OCI-LY3 (cell line): ENCODE results near the gene FBXL19.

Experiments used
- H2AFZ ChIP-seq: fragments of 200-600, 300-600 bp; shearing (Covaris generic); 2 replicates; pipeline ENCODE4 v1.6.0; 2014; ENCODE audit warnings: antibody characterized with exemption, low read depth, low read length
- H3K27ac ChIP-seq: fragments of 200-600, 300-600 bp; sonication (generic); 2 replicates; pipeline ENCODE4 v1.5.1; 2014; ENCODE audit warnings: mild to moderate bottlenecking, low read length, moderate library complexity, mixed read lengths
- H3K27me3 ChIP-seq: fragments of 200-600, 300-600 bp; sonication (generic); 2 replicates; pipeline ENCODE4 v1.6.1; 2014; ENCODE audit warnings: low read depth, low read length, mixed read lengths
- H3K36me3 ChIP-seq: fragments of 200-600, 300-600 bp; sonication (generic); replicated peaks from 2 replicates; pipeline ENCODE3; 2014; ENCODE audit warnings: low read depth, low read length, mixed read lengths
- H3K4me1 ChIP-seq: fragments of 300-600, 200-600 bp; sonication (generic); 2 replicates; pipeline ENCODE4 v1.6.1; 2014; ENCODE audit warnings: low read length, mixed read lengths
- H3K4me2 ChIP-seq: fragments of 200-600, 300-600 bp; sonication (generic); 2 replicates; pipeline ENCODE4 v1.6.1; 2014; ENCODE audit warnings: low read length, mixed read lengths
- H3K4me3 ChIP-seq: fragments of 300-600, 200-600 bp; sonication (generic); 2 replicates; pipeline ENCODE4 v1.5.1; 2014; ENCODE audit warnings: antibody characterized with exemption, mild to moderate bottlenecking, low read length, moderate library complexity
- H3K79me2 ChIP-seq: fragments of 300-600, 200-600 bp; shearing (Covaris generic); 2 replicates; pipeline ENCODE4 v1.6.1; 2014; ENCODE audit warnings: mild to moderate bottlenecking, low read length, mixed read lengths
- H3K9ac ChIP-seq: fragments of 300-600, 200-600 bp; shearing (Covaris generic); 2 replicates; pipeline ENCODE4 v1.6.0; 2014; ENCODE audit warnings: mild to moderate bottlenecking, low read length, moderate library complexity
- H3K9me3 ChIP-seq: fragments of 200-600, 300-600 bp; shearing (Covaris generic); 2 replicates; pipeline ENCODE4 v1.6.1; 2014; ENCODE audit warnings: low read length, mixed read lengths; ENCODE audit not compliant: insufficient read depth
- H4K20me1 ChIP-seq: fragments of 200-600, 300-600 bp; sonication (generic); 2 replicates; pipeline ENCODE4 v1.6.1; 2016; ENCODE audit warnings: low read length, mixed read lengths; ENCODE audit not compliant: insufficient read depth
- EZH2phosphoT487 ChIP-seq: fragments of 200-600 bp; shearing (Covaris generic); IDR thresholded peaks from 2 replicates; pipeline ENCODE4 v1.6.1; 2018; ENCODE audit warnings: antibody characterized with exemption, mixed run types, low read depth
- TF ChIP-seq, protein P1 (sequence below): fragments of 200-600, 300-600 bp; sonication (generic); IDR thresholded peaks from 2 replicates; pipeline ENCODE4 v1.5.1; 2014; ENCODE audit warnings: antibody characterized with exemption, low read length, low read depth

FBXL19 gene

DNA sequence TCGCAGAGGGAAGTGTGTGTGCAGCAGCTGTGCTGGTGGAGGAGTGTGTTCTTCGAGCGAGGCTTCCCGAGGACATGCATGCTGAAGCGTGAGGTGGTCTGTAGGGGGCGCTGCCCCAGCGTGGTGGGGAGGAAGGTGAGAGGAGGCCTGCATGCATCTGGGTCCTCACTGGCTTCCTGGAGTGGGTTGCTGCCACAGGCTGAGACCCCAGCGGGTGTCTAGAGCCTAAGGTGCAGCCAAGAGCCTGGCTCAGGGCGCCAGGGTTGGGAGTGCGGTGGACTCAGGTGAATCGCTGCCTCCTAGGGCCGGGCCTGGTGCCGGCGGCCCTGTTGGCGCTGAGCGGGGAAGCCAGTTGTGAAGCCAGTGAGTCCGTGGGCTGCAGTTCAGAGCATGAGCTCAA, 54.1 kb downstream of the FBXL19 start:
- H3K9me3 ChIP-seq: no peaks in the 10 kb centered on the region
- no peaks in the 10 kb centered on the region for H3K27me3 ChIP-seq
- H3K27ac ChIP-seq: no peak overlapping the region
- no peak overlapping the region for H3K4me2 ChIP-seq
- no peak overlapping the region for H3K4me3 ChIP-seq
- no peaks in the 10 kb centered on the region for H4K20me1 ChIP-seq
- no peaks in the 10 kb centered on the region for H3K4me1 ChIP-seq
- no peaks in the 10 kb centered on the region for H3K79me2 ChIP-seq
- TF ChIP-seq EZH2phosphoT487: no peak
- TF ChIP-seq, protein P1, sequence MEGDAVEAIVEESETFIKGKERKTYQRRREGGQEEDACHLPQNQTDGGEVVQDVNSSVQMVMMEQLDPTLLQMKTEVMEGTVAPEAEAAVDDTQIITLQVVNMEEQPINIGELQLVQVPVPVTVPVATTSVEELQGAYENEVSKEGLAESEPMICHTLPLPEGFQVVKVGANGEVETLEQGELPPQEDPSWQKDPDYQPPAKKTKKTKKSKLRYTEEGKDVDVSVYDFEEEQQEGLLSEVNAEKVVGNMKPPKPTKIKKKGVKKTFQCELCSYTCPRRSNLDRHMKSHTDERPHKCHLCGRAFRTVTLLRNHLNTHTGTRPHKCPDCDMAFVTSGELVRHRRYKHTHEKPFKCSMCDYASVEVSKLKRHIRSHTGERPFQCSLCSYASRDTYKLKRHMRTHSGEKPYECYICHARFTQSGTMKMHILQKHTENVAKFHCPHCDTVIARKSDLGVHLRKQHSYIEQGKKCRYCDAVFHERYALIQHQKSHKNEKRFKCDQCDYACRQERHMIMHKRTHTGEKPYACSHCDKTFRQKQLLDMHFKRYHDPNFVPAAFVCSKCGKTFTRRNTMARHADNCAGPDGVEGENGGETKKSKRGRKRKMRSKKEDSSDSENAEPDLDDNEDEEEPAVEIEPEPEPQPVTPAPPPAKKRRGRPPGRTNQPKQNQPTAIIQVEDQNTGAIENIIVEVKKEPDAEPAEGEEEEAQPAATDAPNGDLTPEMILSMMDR: peak; percentile 30; the same call in 1 of the 2 replicates
- no peak overlapping the region for H2AFZ ChIP-seq
- H3K36me3 ChIP-seq: peaks cover 35% of the 10 kb centered on the region
- no peak overlapping the region for H3K9ac ChIP-seq

DNA sequence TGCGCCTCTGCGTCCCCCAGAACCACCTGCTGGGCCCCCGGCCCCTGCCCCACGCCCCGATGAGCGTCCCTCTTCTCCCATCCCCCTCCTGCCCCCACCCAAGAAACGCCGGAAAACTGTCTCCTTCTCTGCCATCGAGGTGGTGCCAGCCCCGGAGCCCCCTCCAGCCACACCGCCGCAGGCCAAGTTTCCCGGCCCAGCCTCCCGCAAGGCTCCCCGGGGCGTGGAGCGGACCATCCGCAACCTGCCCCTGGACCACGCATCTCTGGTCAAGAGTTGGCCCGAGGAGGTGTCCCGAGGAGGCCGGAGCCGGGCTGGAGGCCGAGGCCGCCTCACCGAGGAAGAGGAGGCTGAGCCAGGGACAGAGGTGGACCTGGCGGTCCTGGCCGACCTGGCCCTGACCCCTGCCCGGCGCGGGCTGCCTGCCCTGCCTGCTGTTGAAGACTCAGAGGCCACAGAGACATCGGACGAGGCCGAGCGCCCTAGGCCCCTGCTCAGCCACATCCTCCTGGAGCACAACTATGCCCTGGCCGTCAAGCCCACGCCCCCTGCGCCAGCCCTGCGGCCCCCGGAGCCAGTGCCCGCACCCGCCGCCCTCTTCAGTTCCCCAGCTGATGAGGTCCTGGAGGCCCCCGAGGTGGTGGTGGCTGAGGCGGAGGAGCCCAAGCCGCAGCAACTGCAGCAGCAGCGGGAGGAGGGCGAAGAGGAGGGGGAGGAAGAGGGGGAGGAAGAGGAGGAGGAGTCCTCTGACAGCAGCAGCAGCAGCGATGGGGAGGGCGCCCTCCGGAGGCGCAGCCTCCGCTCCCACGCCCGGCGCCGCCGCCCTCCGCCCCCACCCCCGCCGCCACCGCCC, 56.0 kb downstream of the FBXL19 start:
- H3K4me2 ChIP-seq: no peak overlapping the region
- no peak overlapping the region for H3K27ac ChIP-seq
- no peaks in the 10 kb centered on the region for H3K4me1 ChIP-seq
- no peaks in the 10 kb centered on the region for H3K9me3 ChIP-seq
- H3K36me3 ChIP-seq: peaks cover 30% of the 10 kb centered on the region
- TF ChIP-seq EZH2phosphoT487: no peak
- TF ChIP-seq, protein P1: no peak
- no peak overlapping the region for H3K4me3 ChIP-seq
- no peak overlapping the region for H2AFZ ChIP-seq
- no peaks in the 10 kb centered on the region for H4K20me1 ChIP-seq
- no peaks in the 10 kb centered on the region for H3K79me2 ChIP-seq
- no peak overlapping the region for H3K9ac ChIP-seq
- no peaks in the 10 kb centered on the region for H3K27me3 ChIP-seq

DNA sequence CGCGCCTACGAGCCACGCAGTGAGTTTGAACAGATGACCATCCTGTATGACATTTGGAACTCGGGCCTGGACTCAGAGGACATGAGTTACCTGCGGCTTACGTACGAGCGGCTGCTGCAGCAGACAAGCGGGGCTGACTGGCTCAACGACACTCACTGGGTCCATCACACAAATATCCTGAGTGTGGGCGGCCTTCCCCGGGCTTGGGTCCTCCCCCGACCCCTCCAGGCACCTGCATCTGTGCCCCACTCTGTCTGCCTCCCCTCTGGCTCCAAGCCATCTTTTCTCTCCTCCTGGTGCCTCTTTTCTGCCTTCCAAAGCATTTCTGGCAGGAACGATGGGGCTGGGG, 56.6 kb downstream of the FBXL19 start:
- Histone ChIP-seq H3K36me3 (peaks cover 31% of the 10 kb centered on the region), H4K20me1 (no peaks in the 10 kb centered on the region), H3K9ac (no peak overlapping the region), H2AFZ (no peak overlapping the region), H3K27ac (no peak overlapping the region), H3K4me3 (no peak overlapping the region), H3K79me2 (no peaks in the 10 kb centered on the region), H3K27me3 (no peaks in the 10 kb centered on the region), H3K9me3 (no peaks in the 10 kb centered on the region), H3K4me2 (no peak overlapping the region), H3K4me1 (no peaks in the 10 kb centered on the region)
- no peak for TF ChIP-seq EZH2phosphoT487
- TF ChIP-seq, protein P1: no peak

DNA sequence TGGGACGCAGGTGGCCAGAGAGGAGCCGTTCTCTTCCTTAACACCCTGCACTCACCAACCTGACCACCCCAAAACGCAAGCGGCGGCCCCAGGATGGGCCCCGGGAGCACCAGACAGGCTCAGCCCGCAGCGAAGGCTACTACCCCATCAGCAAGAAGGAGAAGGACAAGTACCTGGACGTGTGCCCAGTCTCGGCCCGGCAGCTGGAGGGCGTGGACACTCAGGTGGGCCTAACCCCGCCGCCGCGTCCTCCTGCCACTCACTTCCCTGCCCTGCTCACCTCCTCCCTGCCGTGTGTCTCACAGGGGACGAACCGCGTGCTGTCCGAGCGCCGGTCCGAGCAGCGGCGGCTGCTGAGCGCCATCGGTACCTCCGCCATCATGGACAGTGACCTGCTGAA, 57.1 kb downstream of the FBXL19 start:
- Histone ChIP-seq H3K36me3 (peaks cover 31% of the 10 kb centered on the region), H3K4me3 (no peak overlapping the region), H3K4me1 (no peaks in the 10 kb centered on the region), H3K79me2 (no peaks in the 10 kb centered on the region), H3K27me3 (no peaks in the 10 kb centered on the region), H3K9ac (no peak overlapping the region), H3K4me2 (no peak overlapping the region), H3K9me3 (no peaks in the 10 kb centered on the region), H4K20me1 (no peaks in the 10 kb centered on the region), H3K27ac (no peak overlapping the region), H2AFZ (no peak overlapping the region)
- TF ChIP-seq EZH2phosphoT487: no peak
- TF ChIP-seq, protein P1: no peak
